ENCODE data around the gene TAOK1. TPM values are rescaled to one million over a fixed set of nuclear protein-coding genes. Genes with fewer than 3 reads are reported as not detected.

Gene TAOK1
- total and polyA plus RNA-seq, 4 donors, result 4.3 to 20.5 (median 12.6) TPM

DNA sequence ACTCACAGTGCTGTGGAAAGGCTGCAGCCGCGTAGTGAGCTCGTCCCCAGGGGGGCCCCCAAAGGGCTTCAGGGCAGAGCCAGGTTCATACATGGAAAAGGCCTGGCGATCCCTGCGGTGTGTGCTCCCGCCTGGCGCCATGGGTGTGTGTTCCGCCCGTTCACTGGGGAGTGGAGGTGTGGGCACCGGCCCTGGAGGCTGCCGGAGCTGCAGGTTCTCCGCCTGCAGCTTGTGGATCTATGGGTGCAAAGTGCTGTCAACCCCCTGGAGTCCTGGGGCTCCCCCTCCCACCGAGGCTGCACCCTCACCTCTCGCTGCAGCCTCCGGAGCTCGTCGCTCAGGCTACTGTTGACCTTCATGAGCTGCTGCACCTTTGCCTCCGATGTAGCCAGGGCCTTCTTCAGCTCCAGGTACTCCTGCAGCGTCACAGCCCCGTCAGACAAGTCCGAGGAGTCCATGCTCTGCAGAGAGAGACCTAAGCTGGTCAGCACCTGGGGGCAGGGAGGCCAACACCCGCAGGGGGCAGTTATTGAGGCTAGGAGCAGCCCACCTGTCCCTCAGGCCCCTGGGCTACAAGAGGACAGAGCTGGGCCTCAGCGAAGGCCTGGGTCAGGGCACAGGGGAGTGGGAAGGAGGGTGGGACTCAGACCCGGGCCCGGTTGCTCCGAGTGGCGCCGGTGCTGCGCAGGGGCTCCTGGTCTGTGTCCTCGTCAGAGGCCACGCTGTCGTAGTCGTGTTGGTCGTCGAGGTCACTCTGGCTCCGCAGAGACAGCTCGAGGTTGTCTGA lies 186.2 kb downstream of the TAOK1 start:
- H3K27ac ChIP-seq (ENCODE audit: low read depth in 1 of 2, low read length in 2 of 2), result no peak overlapping the region
- DNase-seq (ENCODE audit: low spot score), result no peak
- TF ChIP-seq, protein P1, sequence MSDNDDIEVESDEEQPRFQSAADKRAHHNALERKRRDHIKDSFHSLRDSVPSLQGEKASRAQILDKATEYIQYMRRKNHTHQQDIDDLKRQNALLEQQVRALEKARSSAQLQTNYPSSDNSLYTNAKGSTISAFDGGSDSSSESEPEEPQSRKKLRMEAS (IDR thresholded peaks at IDR 0.05), result no peak
- TF ChIP-seq SP1 (IDR thresholded peaks at IDR 0.05), result no peak
- TF ChIP-seq FOXA1 (IDR thresholded peaks at IDR 0.05), result no peak
- no peak for TF ChIP-seq YY1 (IDR thresholded peaks at IDR 0.05)
- no peak for TF ChIP-seq NR2F2 (IDR thresholded peaks at IDR 0.05)
- no peak for TF ChIP-seq JUND (IDR thresholded peaks at IDR 0.05)
- no peak for TF ChIP-seq RAD21 (IDR thresholded peaks at IDR 0.05)
- H3K36me3 ChIP-seq (ENCODE audit: control insufficient read depth in 4 of 4, insufficient read depth in 3 of 4, low read depth in 1 of 4, low read length in 3 of 4), result peaks cover 0 to 21% (median 6%) of the 10 kb centered on the region in 4 donors
- H3K9me3 ChIP-seq (ENCODE audit: control insufficient read depth in 4 of 4, low read length in 3 of 4), result no peaks in the 10 kb centered on the region
- peaks cover 21 to 40% (median 35%) of the 10 kb centered on the region in 4 donors for H3K4me1 ChIP-seq (ENCODE audit: control insufficient read depth in 4 of 4, insufficient read depth in 4 of 4, low read length in 3 of 4)
- H3K4me3 ChIP-seq (ENCODE audit: low read depth in 1 of 3, low read length in 3 of 3), result no peak overlapping the region
- 97% methylated on average over 37 of the region's 37 CpGs for WGBS
- H3K27me3 ChIP-seq (ENCODE audit: control insufficient read depth in 4 of 4, insufficient read depth in 4 of 4, low read length in 3 of 4), result no peaks in the 10 kb centered on the region
- no peak overlapping the region for H3K9ac ChIP-seq (ENCODE audit: low read depth in 1 of 2, low read length in 2 of 2)

DNA sequence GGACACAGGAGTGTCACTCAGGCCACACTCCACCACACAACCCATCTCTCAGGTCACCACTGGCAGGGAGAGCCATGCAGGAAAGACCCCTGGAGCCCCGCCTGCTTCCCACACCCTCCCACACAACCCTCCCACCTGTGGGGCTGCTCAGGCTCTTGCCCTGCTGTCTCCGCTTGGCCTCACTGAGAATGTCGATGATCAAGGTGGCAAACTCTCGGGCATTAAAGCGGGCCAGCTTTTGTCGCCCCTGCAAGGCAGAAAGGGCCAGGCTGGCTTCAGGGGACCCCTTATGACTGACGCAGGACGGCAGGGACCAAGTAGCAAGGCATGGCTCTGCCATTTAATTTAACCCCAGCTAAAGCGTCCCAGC lies 186.8 kb downstream of the TAOK1 start:
- H3K4me3 ChIP-seq (ENCODE audit: low read depth in 1 of 3, low read length in 3 of 3), result no peak overlapping the region
- H3K27me3 ChIP-seq (ENCODE audit: control insufficient read depth in 4 of 4, insufficient read depth in 4 of 4, low read length in 3 of 4), result no peaks in the 10 kb centered on the region
- 97% methylated on average over 9 of the region's 9 CpGs for WGBS
- no peak overlapping the region for H3K27ac ChIP-seq (ENCODE audit: low read depth in 1 of 2, low read length in 2 of 2)
- no peak for DNase-seq (ENCODE audit: low spot score)
- TF ChIP-seq SP1 (IDR thresholded peaks at IDR 0.05), result no peak
- TF ChIP-seq, protein P2, sequence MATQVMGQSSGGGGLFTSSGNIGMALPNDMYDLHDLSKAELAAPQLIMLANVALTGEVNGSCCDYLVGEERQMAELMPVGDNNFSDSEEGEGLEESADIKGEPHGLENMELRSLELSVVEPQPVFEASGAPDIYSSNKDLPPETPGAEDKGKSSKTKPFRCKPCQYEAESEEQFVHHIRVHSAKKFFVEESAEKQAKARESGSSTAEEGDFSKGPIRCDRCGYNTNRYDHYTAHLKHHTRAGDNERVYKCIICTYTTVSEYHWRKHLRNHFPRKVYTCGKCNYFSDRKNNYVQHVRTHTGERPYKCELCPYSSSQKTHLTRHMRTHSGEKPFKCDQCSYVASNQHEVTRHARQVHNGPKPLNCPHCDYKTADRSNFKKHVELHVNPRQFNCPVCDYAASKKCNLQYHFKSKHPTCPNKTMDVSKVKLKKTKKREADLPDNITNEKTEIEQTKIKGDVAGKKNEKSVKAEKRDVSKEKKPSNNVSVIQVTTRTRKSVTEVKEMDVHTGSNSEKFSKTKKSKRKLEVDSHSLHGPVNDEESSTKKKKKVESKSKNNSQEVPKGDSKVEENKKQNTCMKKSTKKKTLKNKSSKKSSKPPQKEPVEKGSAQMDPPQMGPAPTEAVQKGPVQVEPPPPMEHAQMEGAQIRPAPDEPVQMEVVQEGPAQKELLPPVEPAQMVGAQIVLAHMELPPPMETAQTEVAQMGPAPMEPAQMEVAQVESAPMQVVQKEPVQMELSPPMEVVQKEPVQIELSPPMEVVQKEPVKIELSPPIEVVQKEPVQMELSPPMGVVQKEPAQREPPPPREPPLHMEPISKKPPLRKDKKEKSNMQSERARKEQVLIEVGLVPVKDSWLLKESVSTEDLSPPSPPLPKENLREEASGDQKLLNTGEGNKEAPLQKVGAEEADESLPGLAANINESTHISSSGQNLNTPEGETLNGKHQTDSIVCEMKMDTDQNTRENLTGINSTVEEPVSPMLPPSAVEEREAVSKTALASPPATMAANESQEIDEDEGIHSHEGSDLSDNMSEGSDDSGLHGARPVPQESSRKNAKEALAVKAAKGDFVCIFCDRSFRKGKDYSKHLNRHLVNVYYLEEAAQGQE (IDR thresholded peaks at IDR 0.05), result no peak
- TF ChIP-seq, protein P3, sequence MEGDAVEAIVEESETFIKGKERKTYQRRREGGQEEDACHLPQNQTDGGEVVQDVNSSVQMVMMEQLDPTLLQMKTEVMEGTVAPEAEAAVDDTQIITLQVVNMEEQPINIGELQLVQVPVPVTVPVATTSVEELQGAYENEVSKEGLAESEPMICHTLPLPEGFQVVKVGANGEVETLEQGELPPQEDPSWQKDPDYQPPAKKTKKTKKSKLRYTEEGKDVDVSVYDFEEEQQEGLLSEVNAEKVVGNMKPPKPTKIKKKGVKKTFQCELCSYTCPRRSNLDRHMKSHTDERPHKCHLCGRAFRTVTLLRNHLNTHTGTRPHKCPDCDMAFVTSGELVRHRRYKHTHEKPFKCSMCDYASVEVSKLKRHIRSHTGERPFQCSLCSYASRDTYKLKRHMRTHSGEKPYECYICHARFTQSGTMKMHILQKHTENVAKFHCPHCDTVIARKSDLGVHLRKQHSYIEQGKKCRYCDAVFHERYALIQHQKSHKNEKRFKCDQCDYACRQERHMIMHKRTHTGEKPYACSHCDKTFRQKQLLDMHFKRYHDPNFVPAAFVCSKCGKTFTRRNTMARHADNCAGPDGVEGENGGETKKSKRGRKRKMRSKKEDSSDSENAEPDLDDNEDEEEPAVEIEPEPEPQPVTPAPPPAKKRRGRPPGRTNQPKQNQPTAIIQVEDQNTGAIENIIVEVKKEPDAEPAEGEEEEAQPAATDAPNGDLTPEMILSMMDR (IDR thresholded peaks at IDR 0.05; ENCODE audit: low read depth, low read length, missing input control), result no peak
- TF ChIP-seq, protein P4, sequence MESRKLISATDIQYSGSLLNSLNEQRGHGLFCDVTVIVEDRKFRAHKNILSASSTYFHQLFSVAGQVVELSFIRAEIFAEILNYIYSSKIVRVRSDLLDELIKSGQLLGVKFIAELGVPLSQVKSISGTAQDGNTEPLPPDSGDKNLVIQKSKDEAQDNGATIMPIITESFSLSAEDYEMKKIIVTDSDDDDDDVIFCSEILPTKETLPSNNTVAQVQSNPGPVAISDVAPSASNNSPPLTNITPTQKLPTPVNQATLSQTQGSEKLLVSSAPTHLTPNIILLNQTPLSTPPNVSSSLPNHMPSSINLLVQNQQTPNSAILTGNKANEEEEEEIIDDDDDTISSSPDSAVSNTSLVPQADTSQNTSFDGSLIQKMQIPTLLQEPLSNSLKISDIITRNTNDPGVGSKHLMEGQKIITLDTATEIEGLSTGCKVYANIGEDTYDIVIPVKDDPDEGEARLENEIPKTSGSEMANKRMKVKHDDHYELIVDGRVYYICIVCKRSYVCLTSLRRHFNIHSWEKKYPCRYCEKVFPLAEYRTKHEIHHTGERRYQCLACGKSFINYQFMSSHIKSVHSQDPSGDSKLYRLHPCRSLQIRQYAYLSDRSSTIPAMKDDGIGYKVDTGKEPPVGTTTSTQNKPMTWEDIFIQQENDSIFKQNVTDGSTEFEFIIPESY (IDR thresholded peaks at IDR 0.05), result no peak
- no peak for TF ChIP-seq NR2F2 (IDR thresholded peaks at IDR 0.05)
- peaks cover 0 to 24% (median 6%) of the 10 kb centered on the region in 4 donors for H3K36me3 ChIP-seq (ENCODE audit: control insufficient read depth in 4 of 4, insufficient read depth in 3 of 4, low read depth in 1 of 4, low read length in 3 of 4)
- H3K9me3 ChIP-seq (ENCODE audit: control insufficient read depth in 4 of 4, low read length in 3 of 4), result no peaks in the 10 kb centered on the region
- peaks cover 21 to 35% (median 30%) of the 10 kb centered on the region in 4 donors for H3K4me1 ChIP-seq (ENCODE audit: control insufficient read depth in 4 of 4, insufficient read depth in 4 of 4, low read length in 3 of 4)
- H3K9ac ChIP-seq (ENCODE audit: low read depth in 1 of 2, low read length in 2 of 2), result no peak overlapping the region

Measured in liver (tissue), 9 donors.